Ovary (tissue), 9 donors: ENCODE results near the gene NOL6. TPM values are rescaled to one million over a fixed set of nuclear protein-coding genes. Genes with fewer than 3 reads are reported as not detected.

ENCODE experiments used
- DNase-seq, 5 donors: peaks; one replicate each; pipeline ENCODE4 v3.0.0-alpha.2; 2019 to 2020
- H3K27ac ChIP-seq, 2 donors: fragments of 200-600 bp; one replicate each; pipeline versions ENCODE4 v1.5.1 to v1.8.0; 2019 to 2022
- H3K27me3 ChIP-seq: fragments of 200-600 bp; one replicate; pipeline ENCODE4 v1.8.0; 2022
- H3K36me3 ChIP-seq: fragments of 200-600 bp; sonication (generic); one replicate; pipeline ENCODE4 v1.5.1; 2019
- H3K4me1 ChIP-seq: one replicate; pipeline ENCODE4 v1.8.1; 2013; ENCODE audit warnings: mild to moderate bottlenecking, moderate library complexity; ENCODE audit not compliant: insufficient read depth
- H3K4me3 ChIP-seq: fragments of 200-600 bp; sonication (generic); one replicate; pipeline ENCODE4 v1.5.1; 2017
- H3K9me3 ChIP-seq, 2 donors: fragments of 200-600 bp in 1 of 2; sonication (generic) in 1 of 2; one replicate each; pipeline versions ENCODE4 v1.5.1 to v1.8.1; 2013 to 2019; ENCODE audit warnings: mild to moderate bottlenecking in 1 of 2, moderate library complexity in 1 of 2
- EP300 ChIP-seq: sonication (generic); formaldehyde crosslinking; IDR thresholded peaks from one replicate; pipeline ENCODE4 v1.6.1; 2017; ENCODE audit warnings: antibody characterized with exemption
- POLR2A ChIP-seq: fragments of 450-650 bp; IDR thresholded peaks from one replicate; pipeline ENCODE4 v1.6.1; 2017; ENCODE audit warnings: antibody characterized with exemption, mild to moderate bottlenecking, moderate library complexity
- WGBS, 3 donors: extraction: QIAGEN DNeasy Blood & Tissue Kit in 1 of 3; methylation state at CpG; one replicate each; pipeline versions ENCODE4 v1.1.5 to v1.1.7; 2013 to 2017; 5-methylcytosine and 5-hydroxymethylcytosine counted together
- intact Hi-C, 4 donors: fragments of 100-400 bp; cut with DNase I; formaldehyde crosslinking; loops; one replicate each; pipeline versions ENCODE4 v1.11.0 to v1.15.1; 2022 to 2023
- microRNA-seq, 3 donors: library from miRNA; unstranded; fragments of <30 nt; microRNA quantifications; one replicate each; pipeline versions ENCODE4 to v1.2.0, GENCODE V29; 2019 to 2020
- polyA plus RNA-seq, 2 donors: library from polyadenylated mRNA; stranded (reverse); fragments of 200-250 nt in 1 of 2; fragments of 350-450 nt in 1 of 2; fragmentation: Illumina TruSeq in 1 of 2; extraction: RNeasy Lipid Tissue Mini Kit (QIAGEN cat#74804) in 1 of 2; gene quantifications; one replicate each; pipeline ENCODE4 v1.2.3, GENCODE V29; 2013 to 2014
- small RNA-seq: library from RNA; depleted of rRNA; stranded (forward); fragments of <200 nt; gene quantifications from one replicate; pipeline ENCODE3, GENCODE V24; 2016
- total RNA-seq, 7 donors: library from RNA; depleted of rRNA in 2 of 7; stranded (reverse); fragments of >200 nt in 2 of 7; fragmentation: NEBNext Ultra II Directional in 3 of 7; extraction: Animal tissue kit (Norgen Biotek cat#: 25700) in 3 of 7; gene quantifications; one replicate each; pipeline versions ENCODE4 v1.1.0 to v1.2.4, GENCODE V29; 2016 to 2023
- TF ChIP-seq, protein P1 (sequence below), 3 donors: fragments of 450-650 bp in 2 of 3; fragments of 200-600 bp in 1 of 3; IDR thresholded peaks; one replicate each; pipeline versions ENCODE4 v1.5.1 to v1.8.0; 2016 to 2022; ENCODE audit warnings: antibody characterized with exemption in 3 of 3, mild to moderate bottlenecking in 1 of 3
- donor health status: DM: no; HTN: no; CAD: no; lungs with moderate emphysema.
- donor health status: DM: no; HTN: no; CAD: no.
- donor health status: Bipolar disorder and iron deficiency.
- donor health status: DM: yes; HTN: yes; CAD: no.
- donor health status: DM: no; HTN: no; CAD: no.
- donor health status: DM: yes; HTN: yes; CAD: no.

NOL6 gene
- total and polyA plus RNA-seq, 9 donors: 11.7 to 50.5 (median 25.0) TPM

DNA sequence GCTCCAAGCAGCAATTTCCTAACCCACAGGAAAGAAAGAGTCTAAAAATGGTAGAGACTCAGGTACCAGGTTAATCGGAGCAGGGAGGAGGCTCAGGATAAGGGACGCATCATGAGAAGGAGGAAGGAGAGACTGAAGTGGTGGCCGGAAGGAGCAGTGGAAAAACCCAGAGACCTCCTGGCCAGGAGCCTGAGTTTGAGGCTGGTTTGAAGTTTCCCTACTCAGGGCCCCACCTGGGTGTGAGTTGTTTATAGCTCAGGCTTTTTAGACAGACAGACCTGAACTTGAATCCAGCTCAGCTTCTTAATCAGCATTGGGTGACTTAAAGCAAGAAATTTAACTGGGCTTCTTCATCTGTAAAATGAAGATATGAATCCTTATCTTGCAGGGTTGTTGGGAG, 59.5 kb downstream of the NOL6 start:
- intact Hi-C loops: loop anchor here in 1 of 4 donors (5.0 kb wide), 1 partner anchor 53 kb away; no protein-coding TSS in a partner anchor
- WGBS, 3 donors: 70 to 76% (median 74%) methylated on average over 3 of the region's 3 CpGs
- H3K27ac ChIP-seq: no peak overlapping the region
- TF ChIP-seq EP300 (no peak), POLR2A (no peak)
- TF ChIP-seq, protein P1, sequence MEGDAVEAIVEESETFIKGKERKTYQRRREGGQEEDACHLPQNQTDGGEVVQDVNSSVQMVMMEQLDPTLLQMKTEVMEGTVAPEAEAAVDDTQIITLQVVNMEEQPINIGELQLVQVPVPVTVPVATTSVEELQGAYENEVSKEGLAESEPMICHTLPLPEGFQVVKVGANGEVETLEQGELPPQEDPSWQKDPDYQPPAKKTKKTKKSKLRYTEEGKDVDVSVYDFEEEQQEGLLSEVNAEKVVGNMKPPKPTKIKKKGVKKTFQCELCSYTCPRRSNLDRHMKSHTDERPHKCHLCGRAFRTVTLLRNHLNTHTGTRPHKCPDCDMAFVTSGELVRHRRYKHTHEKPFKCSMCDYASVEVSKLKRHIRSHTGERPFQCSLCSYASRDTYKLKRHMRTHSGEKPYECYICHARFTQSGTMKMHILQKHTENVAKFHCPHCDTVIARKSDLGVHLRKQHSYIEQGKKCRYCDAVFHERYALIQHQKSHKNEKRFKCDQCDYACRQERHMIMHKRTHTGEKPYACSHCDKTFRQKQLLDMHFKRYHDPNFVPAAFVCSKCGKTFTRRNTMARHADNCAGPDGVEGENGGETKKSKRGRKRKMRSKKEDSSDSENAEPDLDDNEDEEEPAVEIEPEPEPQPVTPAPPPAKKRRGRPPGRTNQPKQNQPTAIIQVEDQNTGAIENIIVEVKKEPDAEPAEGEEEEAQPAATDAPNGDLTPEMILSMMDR (IDR thresholded peaks at IDR 0.05): no peak
- H3K4me1 ChIP-seq: no peaks in the 10 kb centered on the region
- no peaks in the 10 kb centered on the region for H3K27me3 ChIP-seq
- no peaks in the 10 kb centered on the region for H3K9me3 ChIP-seq
- H3K4me3 ChIP-seq: no peak overlapping the region
- no peaks in the 10 kb centered on the region for H3K36me3 ChIP-seq
- DNase-seq: no peak

Small RNAs within 50 kb of the gene (microRNA-seq; reads per million reads assigned to microRNA genes)
- gene MIR6851: 0 to 0.54 (median 0.32) reads per million in 3 donors

Small RNAs within 50 kb of the gene (small RNA-seq; reads per million reads assigned to genes)
- gene AL356218.2 (not detected), gene MIR6851 (not detected)

Other genes starting within 250 kb of the NOL6 start
- gene SPINK4, start 233.8 kb downstream of the NOL6 start, total RNA-seq: not detected
- not detected for gene SPINK4, start 233.8 kb downstream of the NOL6 start, polyA plus RNA-seq
- gene BAG1, start 209.2 kb downstream of the NOL6 start, total RNA-seq: 10 to 100 TPM; 41.0 to 70.9 (median 59.6) TPM
- gene BAG1, start 209.2 kb downstream of the NOL6 start, polyA plus RNA-seq: 10 to 100 TPM; 48.2 to 67.8 TPM
- 10 to 100 TPM; 39.7 to 57.1 (median 45.1) TPM for gene CHMP5, start 208.9 kb downstream of the NOL6 start, total RNA-seq
- gene CHMP5, start 208.9 kb downstream of the NOL6 start, polyA plus RNA-seq: 10 to 100 TPM; 56.4 to 66.5 TPM
- 10 to 100 TPM; 23.4 to 44.5 (median 34.3) TPM for gene NFX1, start 183.4 kb downstream of the NOL6 start, total RNA-seq
- 10 to 100 TPM; 18.5 to 38.9 TPM for gene NFX1, start 183.4 kb downstream of the NOL6 start, polyA plus RNA-seq
- 1 to 10 TPM; 1.1 to 3.8 (median 2.2) TPM for gene AQP7, start 71.4 kb downstream of the NOL6 start, total RNA-seq
- 1 to 10 TPM; 2.0 to 3.2 TPM for gene AQP7, start 71.4 kb downstream of the NOL6 start, polyA plus RNA-seq
- 10 to 100 TPM in 3 of 7 donors, 1 to 10 TPM in 4; 7.4 to 47.2 (median 9.9) TPM for gene AQP3, start 26.3 kb downstream of the NOL6 start, total RNA-seq
- gene AQP3, start 26.3 kb downstream of the NOL6 start, polyA plus RNA-seq: 1 to 10 TPM; 5.6 to 6.6 TPM
- 1 to 10 TPM in 1 of 7 donors, under 1 TPM in 1, not detected in 5; 0.56 to 2.8 TPM for gene ANKRD18B, start 50.3 kb upstream of the NOL6 start, total RNA-seq
- gene ANKRD18B, start 50.3 kb upstream of the NOL6 start, polyA plus RNA-seq: under 1 TPM in 1 of 2 donors, not detected in 1; 0.35 TPM